MG63 (cell line): ENCODE data around the gene ALG12. TPM values are rescaled to one million over a fixed set of nuclear protein-coding genes. Genes with fewer than 3 reads are reported as not detected.
A peak's percentile ranks its signal among the peaks of the same experiment; 100 is the strongest.

Source experiments
- DNase-seq: peaks from one replicate; pipeline ENCODE4 v3.0.0-alpha.2; 2020
- H3K27me3 ChIP-seq: fragments of 250-450 bp; sonication (Bioruptor Pico); 2 replicates; pipeline ENCODE4 v1.5.1; 2020; ENCODE audit warnings: mild to moderate bottlenecking, moderate library complexity
- H3K36me3 ChIP-seq: fragments of 250-450 bp; sonication (Bioruptor Pico); 2 replicates; pipeline ENCODE4 v1.5.1; 2020; ENCODE audit warnings: mild to moderate bottlenecking, moderate library complexity
- H3K4me3 ChIP-seq: fragments of 250-450 bp; sonication (Bioruptor Pico); 2 replicates; pipeline ENCODE4 v1.5.1; 2020; ENCODE audit warnings: mild to moderate bottlenecking, moderate library complexity
- H3K9me3 ChIP-seq: fragments of 250-450 bp; sonication (Bioruptor Pico); 2 replicates; pipeline ENCODE4 v1.5.1; 2020; ENCODE audit warnings: mild to moderate bottlenecking, moderate library complexity
- total RNA-seq: library from RNA; depleted of rRNA; stranded (reverse); fragments of >200 nt; shearing (Covaris generic); gene quantifications from 2 replicates; pipeline ENCODE4 v1.2.3, GENCODE V29; 2014; ENCODE audit warnings: low replicate concordance

ALG12 gene
- total RNA-seq, 1 experiment from 2014 or later: 14.1 TPM

GRCh38 chr22:49959782-49960158 lies 41.5 kb upstream of the ALG12 start:
- H3K36me3 ChIP-seq: peaks cover 26% of the 10 kb centered on the region
- H3K4me3 ChIP-seq: peak overlapping the region; percentile 72
- peak; percentile 56 for DNase-seq
- H3K27me3 ChIP-seq: no peaks in the 10 kb centered on the region
- no peaks in the 10 kb centered on the region for H3K9me3 ChIP-seq

DNA sequence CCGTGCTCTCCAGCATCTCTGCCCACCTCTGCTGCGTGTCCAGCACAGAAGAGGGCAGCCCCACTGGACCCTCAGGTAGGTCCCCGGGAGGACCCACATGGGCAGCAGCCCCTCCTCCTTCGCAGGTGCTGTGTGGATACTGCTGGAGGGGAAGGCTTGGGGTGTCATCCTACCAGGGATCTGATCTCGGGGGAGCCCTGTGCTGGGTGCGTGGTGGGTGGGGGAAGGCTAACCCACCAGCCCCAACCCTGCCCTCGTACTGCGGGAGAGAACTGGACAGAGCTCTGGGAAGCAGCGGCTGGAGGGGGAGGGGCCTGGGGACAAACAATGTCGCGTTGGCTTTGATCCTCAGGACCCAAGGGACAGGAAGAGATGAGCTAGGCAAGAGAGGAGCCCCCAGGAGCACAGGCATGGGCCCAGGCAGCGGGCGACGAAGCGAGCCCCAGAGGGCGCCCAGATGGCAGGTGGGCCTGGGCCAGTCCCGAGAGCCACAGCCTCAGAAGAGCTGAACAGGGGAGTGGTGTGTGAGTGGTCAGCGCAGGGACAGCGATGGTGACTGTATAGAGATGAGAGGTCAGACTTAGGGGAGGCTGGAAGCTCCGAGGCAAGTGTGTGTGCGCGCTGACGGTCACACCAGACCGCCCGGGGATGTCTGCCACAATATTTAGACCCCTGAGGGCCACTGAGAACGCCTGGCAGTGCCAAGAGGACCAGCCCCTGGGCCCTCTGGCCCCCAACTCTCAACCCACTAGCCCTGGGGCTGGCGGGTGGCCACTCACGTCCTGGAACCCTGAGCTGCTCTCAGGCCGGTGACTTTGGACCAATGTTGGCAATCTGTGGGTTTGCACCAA lies 40.9 kb upstream of the ALG12 start:
- peaks cover 24% of the 10 kb centered on the region for H3K36me3 ChIP-seq
- peak overlapping the region; percentile 72 for H3K4me3 ChIP-seq
- no peaks in the 10 kb centered on the region for H3K9me3 ChIP-seq
- H3K27me3 ChIP-seq: no peaks in the 10 kb centered on the region
- DNase-seq: no peak

- H3K36me3 ChIP-seq: peaks cover 17% of the 10 kb centered on the region
- no peaks in the 10 kb centered on the region for H3K27me3 ChIP-seq
- H3K9me3 ChIP-seq: no peaks in the 10 kb centered on the region
- H3K4me3 ChIP-seq: no peak overlapping the region
- DNase-seq: no peak
Observed at GRCh38 chr22:49958366-49958921, 40.2 kb upstream of the ALG12 start.

- no peak overlapping the region for H3K4me3 ChIP-seq
- H3K9me3 ChIP-seq: no peaks in the 10 kb centered on the region
- H3K27me3 ChIP-seq: no peaks in the 10 kb centered on the region
- peaks cover 11% of the 10 kb centered on the region for H3K36me3 ChIP-seq
- no peak for DNase-seq
Observed at GRCh38 chr22:49957826-49958365, 39.7 kb upstream of the ALG12 start.

DNA sequence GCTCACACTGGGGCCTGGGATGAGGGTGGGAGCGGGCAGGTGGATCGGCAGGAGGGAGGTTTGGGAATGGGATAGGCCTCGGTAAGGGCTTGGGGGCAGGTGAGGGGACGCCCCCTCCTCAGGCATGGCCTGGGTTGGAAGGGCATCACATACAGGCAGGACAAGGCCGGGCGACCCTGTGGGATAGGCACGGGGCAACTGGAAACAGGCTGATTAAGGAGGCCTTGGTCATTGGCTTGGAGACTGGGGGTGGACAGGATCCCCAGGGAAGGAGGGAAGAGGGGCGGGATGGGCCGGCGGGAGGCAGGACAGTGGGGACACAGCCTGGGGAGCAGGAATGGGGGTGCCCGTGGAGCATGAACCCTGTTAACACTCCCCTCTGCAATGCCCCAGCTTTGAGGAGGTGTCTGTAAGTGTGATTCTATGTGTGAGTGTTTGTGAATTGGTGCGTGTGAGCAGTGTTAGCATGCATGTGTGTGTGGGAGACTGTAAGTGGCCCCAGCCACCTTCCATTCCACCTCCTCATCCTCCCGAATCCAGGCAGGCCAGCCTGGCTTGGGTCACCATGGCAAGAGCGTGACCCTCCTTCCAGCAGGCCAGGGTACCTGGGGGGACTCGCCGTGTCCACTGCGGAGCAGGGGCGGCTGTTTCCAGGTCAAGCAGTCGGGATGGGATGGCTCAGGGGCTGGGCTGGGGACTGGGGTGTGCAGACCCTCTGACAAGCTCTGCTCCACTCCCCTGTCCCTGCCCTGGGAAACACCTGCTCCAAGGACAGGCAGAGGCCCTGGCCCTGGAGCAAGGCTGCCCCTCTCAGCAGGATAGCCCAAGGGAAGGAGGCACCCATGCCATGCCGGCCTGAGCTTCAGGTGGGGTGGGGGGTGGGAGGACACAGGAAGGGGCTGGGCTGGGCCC lies 38.9 kb upstream of the ALG12 start:
- peak; percentile 0 for DNase-seq
- H3K36me3 ChIP-seq: peaks cover 6% of the 10 kb centered on the region
- H3K27me3 ChIP-seq: no peaks in the 10 kb centered on the region
- no peak overlapping the region for H3K4me3 ChIP-seq
- no peaks in the 10 kb centered on the region for H3K9me3 ChIP-seq

- H3K36me3 ChIP-seq: peaks cover under 1% of the 10 kb centered on the region
- DNase-seq: no peak
- no peak overlapping the region for H3K4me3 ChIP-seq
- H3K9me3 ChIP-seq: no peaks in the 10 kb centered on the region
- H3K27me3 ChIP-seq: no peaks in the 10 kb centered on the region
Observed at GRCh38 chr22:49956418-49956770, 38.2 kb upstream of the ALG12 start.

- DNase-seq: no peak
- H3K27me3 ChIP-seq: no peaks in the 10 kb centered on the region
- H3K9me3 ChIP-seq: no peaks in the 10 kb centered on the region
- no peak overlapping the region for H3K4me3 ChIP-seq
- no peaks in the 10 kb centered on the region for H3K36me3 ChIP-seq
Observed at GRCh38 chr22:49955581-49956417, 37.6 kb upstream of the ALG12 start.

- Histone ChIP-seq H3K27me3 (no peaks in the 10 kb centered on the region), H3K36me3 (no peaks in the 10 kb centered on the region), H3K4me3 (no peak overlapping the region), H3K9me3 (no peaks in the 10 kb centered on the region)
- DNase-seq: no peak
Observed at GRCh38 chr22:49954991-49955580, 36.8 kb upstream of the ALG12 start.

DNA sequence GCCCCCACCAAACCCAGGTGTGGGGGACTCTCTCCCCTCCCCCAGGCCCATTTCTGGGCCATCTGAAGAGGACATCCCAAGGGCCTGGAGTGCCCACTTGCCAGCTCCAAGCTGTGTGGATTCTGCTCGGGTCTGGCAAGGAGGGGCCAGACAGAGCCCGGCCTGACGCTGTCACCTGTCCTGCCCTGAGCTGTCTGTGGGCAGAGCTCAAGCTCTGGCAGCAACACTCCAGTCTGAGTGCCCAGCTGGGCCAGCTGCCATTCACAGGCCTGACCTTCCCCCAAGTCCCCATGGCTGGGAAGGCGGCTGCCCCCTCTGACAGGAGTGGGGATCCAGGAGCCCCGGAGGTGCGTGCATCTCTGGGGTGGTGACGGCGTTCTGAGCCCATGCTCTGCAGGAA lies 36.1 kb upstream of the ALG12 start:
- no peak for DNase-seq
- Histone ChIP-seq H3K36me3 (no peaks in the 10 kb centered on the region), H3K4me3 (no peak overlapping the region), H3K9me3 (no peaks in the 10 kb centered on the region), H3K27me3 (no peaks in the 10 kb centered on the region)

DNA sequence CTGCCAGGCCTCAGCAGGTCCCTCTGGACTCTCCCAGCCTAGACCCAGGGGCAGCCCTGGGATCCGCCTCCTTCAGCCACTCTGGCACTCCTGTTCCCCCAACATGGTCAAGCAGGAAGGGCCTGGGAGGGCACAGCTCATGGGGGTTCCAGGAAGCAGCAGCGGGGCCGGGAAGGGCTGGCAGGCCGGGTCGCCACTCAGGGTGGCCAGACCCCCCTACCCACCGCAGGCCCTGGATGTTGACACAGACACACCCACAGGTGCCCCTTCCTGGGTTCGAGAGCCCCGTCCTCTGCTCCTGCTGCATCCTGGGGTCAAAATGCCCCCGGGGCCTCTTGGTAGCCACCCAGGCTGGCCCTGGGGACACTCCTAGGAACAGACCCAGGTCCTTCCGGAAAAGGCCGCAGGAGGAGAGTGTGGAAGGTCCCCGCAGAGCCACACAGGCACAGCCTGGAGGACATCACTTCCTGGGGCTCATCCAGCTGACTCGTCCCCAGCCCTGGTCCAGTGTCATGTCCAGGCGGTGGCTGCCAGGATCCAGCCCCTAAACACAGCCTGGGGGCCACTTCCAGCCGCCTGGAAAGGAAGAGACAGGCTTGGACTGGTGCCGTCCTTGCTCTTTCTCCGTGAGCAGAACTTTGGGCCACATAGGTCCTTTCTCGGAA lies 35.6 kb upstream of the ALG12 start:
- H3K4me3 ChIP-seq: no peak overlapping the region
- peak; percentile 30 for DNase-seq
- H3K27me3 ChIP-seq: no peaks in the 10 kb centered on the region
- H3K9me3 ChIP-seq: no peaks in the 10 kb centered on the region
- no peaks in the 10 kb centered on the region for H3K36me3 ChIP-seq

DNA sequence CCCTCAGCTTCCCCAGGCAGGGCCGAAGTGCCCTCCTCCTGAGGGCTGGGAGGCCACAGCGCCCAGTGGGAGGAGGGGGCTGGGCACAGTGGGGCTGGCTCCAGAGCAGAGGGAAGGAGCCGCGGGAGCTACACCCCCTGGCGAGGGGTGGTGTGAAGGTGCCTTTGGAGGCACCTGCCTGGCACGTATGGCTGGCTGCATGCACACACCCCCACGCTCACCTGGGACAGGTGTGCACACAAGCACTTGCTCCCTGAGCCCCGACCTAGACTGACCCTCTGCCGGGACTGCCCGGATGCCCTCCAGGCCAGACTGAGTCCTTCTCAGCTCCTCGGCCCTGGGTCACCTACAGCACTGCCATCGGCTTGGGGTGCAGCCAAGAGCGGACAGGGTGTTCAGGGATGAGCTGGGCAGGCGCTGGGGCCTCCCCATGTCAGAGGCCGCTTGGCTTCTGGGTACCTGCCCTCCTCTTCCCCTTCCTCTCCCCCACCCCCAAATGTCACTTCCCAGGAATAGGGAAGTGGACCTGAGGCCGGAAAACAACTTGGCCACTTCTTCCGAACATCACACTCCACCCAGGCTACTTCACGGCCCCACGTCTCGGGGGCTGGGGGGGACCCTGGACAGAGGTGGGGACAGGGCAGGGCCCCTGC lies 34.9 kb upstream of the ALG12 start:
- DNase-seq: no peak
- no peaks in the 10 kb centered on the region for H3K36me3 ChIP-seq
- no peaks in the 10 kb centered on the region for H3K27me3 ChIP-seq
- H3K4me3 ChIP-seq: no peak overlapping the region
- no peaks in the 10 kb centered on the region for H3K9me3 ChIP-seq

DNA sequence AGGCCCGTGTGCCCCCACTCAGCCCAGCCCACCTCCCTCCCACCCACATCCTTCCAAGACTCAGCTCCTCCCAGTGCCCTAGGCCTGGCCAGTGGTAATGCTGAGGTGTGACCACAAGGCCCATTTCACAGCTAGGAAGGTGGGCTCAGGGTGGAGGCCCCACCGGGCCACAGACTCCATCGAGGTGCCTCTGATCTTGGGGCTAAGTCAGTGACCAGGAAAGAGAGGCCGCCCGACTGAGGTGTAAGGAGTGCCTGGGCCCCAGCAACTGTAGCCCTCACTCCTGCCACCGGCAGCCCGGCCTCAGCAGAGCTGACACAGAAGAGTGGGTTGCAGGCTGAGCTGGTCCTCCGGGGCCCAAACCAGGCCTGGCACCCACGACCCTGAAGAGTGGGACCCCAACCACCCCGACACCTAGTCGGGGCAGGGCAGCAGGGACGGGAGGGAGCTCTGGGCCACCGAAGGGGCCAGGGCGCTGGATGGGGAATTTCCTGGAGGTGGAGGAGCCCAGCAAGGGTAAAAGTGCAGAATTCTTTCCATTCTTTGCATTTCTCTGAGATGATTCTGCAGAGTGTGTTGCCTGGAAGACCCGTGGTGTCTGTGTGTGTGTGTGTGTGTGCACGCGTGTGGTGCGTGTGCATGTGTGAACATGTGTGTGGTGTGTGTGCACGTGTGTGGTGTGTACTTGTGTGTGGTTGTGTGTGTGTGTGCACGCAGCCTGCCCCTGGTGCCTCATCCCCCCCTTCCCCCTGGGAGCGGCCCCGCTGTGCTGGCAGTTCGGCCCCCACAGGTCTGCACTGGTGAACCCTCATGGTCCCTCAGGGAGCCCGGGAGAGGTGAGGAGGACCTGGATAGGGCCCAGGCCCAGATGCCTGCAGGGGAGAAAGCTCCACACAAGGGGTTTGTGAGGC lies 34.0 kb upstream of the ALG12 start:
- H3K36me3 ChIP-seq: no peaks in the 10 kb centered on the region
- DNase-seq: no peak
- H3K9me3 ChIP-seq: no peaks in the 10 kb centered on the region
- no peak overlapping the region for H3K4me3 ChIP-seq
- H3K27me3 ChIP-seq: no peaks in the 10 kb centered on the region

DNA sequence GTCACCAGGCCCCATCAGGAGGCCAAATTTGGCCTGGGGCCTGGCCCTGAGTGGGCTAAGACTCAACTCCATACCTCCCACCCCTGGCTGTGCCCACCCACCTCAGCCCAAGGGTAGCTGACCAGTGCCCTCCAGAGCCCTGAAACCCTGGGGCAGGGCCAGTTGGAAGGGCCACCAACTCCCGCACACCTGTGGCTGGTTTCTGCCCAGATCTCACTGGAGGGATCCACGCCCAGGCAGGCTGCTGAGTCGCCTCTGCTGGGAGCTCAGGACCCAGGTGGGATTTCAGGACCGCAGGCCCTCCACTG lies 33.4 kb upstream of the ALG12 start:
- Histone ChIP-seq H3K9me3 (no peaks in the 10 kb centered on the region), H3K36me3 (no peaks in the 10 kb centered on the region), H3K27me3 (no peaks in the 10 kb centered on the region), H3K4me3 (no peak overlapping the region)
- DNase-seq: no peak

DNA sequence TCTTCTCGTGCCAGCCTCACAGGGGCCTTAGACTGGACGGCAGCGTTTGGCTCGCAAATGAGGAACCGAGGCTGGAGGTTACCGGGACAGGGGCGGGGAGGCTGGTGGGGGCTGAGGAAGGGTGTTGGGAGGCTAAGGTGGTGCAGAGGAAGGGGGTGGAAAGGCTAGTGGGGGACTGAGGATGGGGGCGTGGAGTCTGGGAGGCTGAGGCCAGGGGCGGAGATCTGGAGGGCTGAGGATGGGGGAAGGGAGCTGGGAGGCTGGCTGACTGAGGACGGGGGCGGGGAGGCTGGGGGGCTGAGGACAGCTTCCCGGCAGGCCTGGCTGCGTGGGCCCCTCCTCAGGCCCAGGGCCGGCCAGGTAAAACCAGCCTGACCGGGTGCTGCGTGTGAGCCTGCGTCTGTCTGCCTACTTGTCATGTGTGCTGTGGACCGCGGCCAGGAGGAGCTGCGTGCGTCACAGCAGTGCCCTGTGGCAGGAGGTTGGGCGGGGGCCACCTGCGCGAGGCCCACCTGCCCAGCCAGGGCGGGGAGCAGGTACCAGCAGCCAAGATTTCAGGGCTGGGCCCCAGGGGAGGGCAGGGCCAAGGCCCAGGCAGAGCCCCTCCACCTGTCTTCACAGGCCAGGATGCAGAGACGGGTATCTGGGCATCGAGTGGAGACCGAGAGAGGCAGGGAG lies 32.9 kb upstream of the ALG12 start:
- no peak for DNase-seq
- no peaks in the 10 kb centered on the region for H3K36me3 ChIP-seq
- no peaks in the 10 kb centered on the region for H3K27me3 ChIP-seq
- H3K4me3 ChIP-seq: no peak overlapping the region
- H3K9me3 ChIP-seq: no peaks in the 10 kb centered on the region
